Panc1 (cell line): ENCODE data around the gene SP110. TPM values are rescaled to one million over a fixed set of nuclear protein-coding genes. Genes with fewer than 3 reads are reported as not detected.

Source experiments
- ATAC-seq: fragments of 200-7000 bp; cut with Tn5 transposase; 2 replicates; pipeline ENCODE4 v1.9.1; 2020; ENCODE audit warnings: mild to moderate bottlenecking, moderate library complexity
- BruUV-seq: library from RNA; stranded (reverse); fragments of 400-500 nt; replicated peaks from 2 replicates; lab custom pipeline; 2021; lab: Mats Ljungman, UMichigan
- CTCF ChIA-PET: fragments of 300-600 bp; sonication (Branson Sonifier 250); formaldehyde crosslinking; loops from one replicate; lab custom pipeline; 2022; ENCODE audit warnings: antibody characterized with exemption; lab: Charles Lee
- POLR2A ChIA-PET: fragments of 300-600 bp; sonication (Branson Sonifier 250); formaldehyde crosslinking; loops from one replicate; lab custom pipeline; 2022; ENCODE audit warnings: antibody characterized with exemption; lab: Charles Lee
- DNase-seq: peaks from one replicate; pipeline ENCODE4 v3.0.0-alpha.2; 2010; ENCODE audit warnings: low read depth, low spot score
- H3K27ac ChIP-seq: 2 replicates; pipeline ENCODE4 v1.5.1; 2011; ENCODE audit warnings: mild to moderate bottlenecking, low read length, inconsistent platforms
- H3K27me3 ChIP-seq: fragments of 200-500 bp; sonication (Bioruptor generic); 2 replicates; pipeline ENCODE4 v1.6.0; 2014; ENCODE audit warnings: low read length, inconsistent platforms; ENCODE audit not compliant: control insufficient read depth, insufficient read depth
- H3K36me3 ChIP-seq: fragments of 200-500 bp; sonication (Bioruptor generic); 2 replicates; pipeline ENCODE4 v1.5.1; 2014; ENCODE audit warnings: inconsistent platforms, mild to moderate bottlenecking, low read length, moderate library complexity; ENCODE audit not compliant: control insufficient read depth, insufficient read depth
- H3K4me1 ChIP-seq: 2 replicates; pipeline ENCODE4 v1.5.1; 2011; ENCODE audit warnings: inconsistent platforms, mild to moderate bottlenecking, low read length, moderate library complexity; ENCODE audit not compliant: control insufficient read depth, insufficient read depth
- H3K4me3 ChIP-seq, 2 experiments: 2 replicates each; pipeline ENCODE4 v1.5.1; 2011 to 2012; ENCODE audit warnings: low read depth in 2 of 2, low read length in 2 of 2, mild to moderate bottlenecking in 2 of 2, inconsistent platforms in 1 of 2, moderate library complexity in 1 of 2
- H3K9me3 ChIP-seq: fragments of 200-500 bp; sonication (Bioruptor generic); 2 replicates; pipeline ENCODE4 v1.5.1; 2014; ENCODE audit warnings: low read depth, mild to moderate bottlenecking, inconsistent platforms, low read length, moderate library complexity; ENCODE audit not compliant: control insufficient read depth, insufficient read depth
- POLR2AphosphoS5 ChIP-seq: IDR thresholded peaks from 2 replicates; pipeline ENCODE4 v1.6.1; 2012; ENCODE audit warnings: mild to moderate bottlenecking, low read depth, low read length, moderate library complexity
- REST ChIP-seq, 2 experiments: IDR thresholded peaks; 2 replicates each; pipeline ENCODE4 v1.6.1; 2011 to 2012; ENCODE audit warnings: low read depth in 2 of 2, control low read depth in 1 of 2, low read length in 1 of 2, mild to moderate bottlenecking in 1 of 2, moderate library complexity in 1 of 2; ENCODE audit not compliant: insufficient read depth in 1 of 2
- SIN3A ChIP-seq: IDR thresholded peaks from 2 replicates; pipeline ENCODE4 v1.6.1; 2012; ENCODE audit warnings: low read depth, mild to moderate bottlenecking, low read length, moderate library complexity, borderline replicate concordance; ENCODE audit not compliant: insufficient read depth
- TCF7L2 ChIP-seq: IDR thresholded peaks from 2 replicates; pipeline ENCODE4 v1.6.1; 2011; ENCODE audit warnings: mild to moderate bottlenecking, low read depth, low read length, inconsistent platforms
- in situ Hi-C: cut with HindIII; loops from 2 replicates; pipeline ENCODE4 v1.10.0; 2016; ENCODE audit warnings: low sequenced_read_pairs, low pct_unique_long_range_greater_than_20kb
- intact Hi-C: fragments of 100-400 bp; cut with micrococcal nuclease; formaldehyde crosslinking; loops from one replicate; pipeline ENCODE4 v1.10.0; 2022; ENCODE audit not compliant: unreplicated experiment
- total RNA-seq: library from RNA; stranded (reverse); gene quantifications from one replicate; pipeline ENCODE4 v1.2.1, GENCODE V29; 2021; ENCODE audit not compliant: unreplicated experiment

Gene SP110
- total RNA-seq, 1 experiment from 2014 or later: 6.2 TPM

GRCh38 chr2:230208576-230208975, 11.2 kb downstream of the SP110 start:
- no peak for DNase-seq
- H3K36me3 ChIP-seq: no peaks in the 10 kb centered on the region; the same call in 1 of the 2 replicates
- no peak overlapping the region for H3K27ac ChIP-seq
- ChIA-PET POLR2A (no interaction called here), CTCF (no interaction called here)
- no peak for ATAC-seq
- H3K4me3 ChIP-seq: no peak overlapping the region
- no peaks in the 10 kb centered on the region for H3K9me3 ChIP-seq
- in situ Hi-C loops: no loop called here
- no TSS peak for BruUV-seq
- H3K27me3 ChIP-seq: no peaks in the 10 kb centered on the region
- intact Hi-C loops: no loop called here
- no peak for TF ChIP-seq REST (IDR thresholded peaks at IDR 0.05; ENCODE audit: insufficient read depth in 1 of 2, low read depth in 2 of 2, low read length in 1 of 2)
- TF ChIP-seq SIN3A: no peak
- H3K4me1 ChIP-seq: no peaks in the 10 kb centered on the region

DNA sequence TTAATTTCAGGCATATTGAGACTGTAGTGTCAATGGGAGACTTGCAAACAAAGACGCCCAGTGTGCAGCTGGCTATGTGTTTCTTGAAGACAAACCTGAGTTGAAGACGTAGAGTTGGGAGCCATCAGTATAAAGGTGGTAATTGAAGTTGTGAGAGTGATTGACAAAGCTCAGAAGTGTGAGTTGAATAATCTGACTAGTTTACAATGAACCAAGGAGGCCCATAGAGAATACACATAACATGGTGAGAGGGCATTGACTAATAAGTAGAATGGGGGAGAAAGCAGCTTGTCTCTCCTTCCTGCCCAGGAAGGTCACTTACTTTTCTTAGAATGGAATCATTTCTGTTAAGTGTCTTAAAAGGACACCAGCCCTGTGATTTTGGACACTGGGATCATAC, 14.1 kb downstream of the SP110 start:
- POLR2A ChIA-PET: no interaction called here
- intact Hi-C loops: no loop called here
- DNase-seq: no peak

More for the DNA sequence above, 14.1 kb downstream of the SP110 start:
- Histone ChIP-seq H3K36me3 (no peaks in the 10 kb centered on the region), H3K27me3 (no peaks in the 10 kb centered on the region), H3K27ac (no peak overlapping the region), H3K4me3 (no peak overlapping the region), H3K4me1 (no peaks in the 10 kb centered on the region), H3K9me3 (no peaks in the 10 kb centered on the region)
- CTCF ChIA-PET: no interaction called here
- no peak for TF ChIP-seq REST (IDR thresholded peaks at IDR 0.05; ENCODE audit: insufficient read depth in 1 of 2, low read depth in 2 of 2, low read length in 1 of 2)
- no peak for TF ChIP-seq POLR2AphosphoS5
- no peak for TF ChIP-seq TCF7L2
- TF ChIP-seq SIN3A: no peak
- BruUV-seq: no TSS peak
- no peak for ATAC-seq
- in situ Hi-C loops: no loop called here
